Karpas-422 (cell line): ENCODE measurements around the gene SLC23A2. TPM values are rescaled to one million over a fixed set of nuclear protein-coding genes. Genes with fewer than 3 reads are reported as not detected.

ENCODE experiments used
- DNase-seq: peaks from one replicate; pipeline ENCODE4 v3.0.0-alpha.2; 2015
- H2AFZ ChIP-seq: fragments of 200-600 bp; sonication (generic); 2 replicates; pipeline ENCODE4 v1.6.1; 2014; ENCODE audit warnings: antibody characterized with exemption, low read length, mixed read lengths
- H3K27ac ChIP-seq: fragments of 200-600 bp; sonication (generic); 2 replicates; pipeline ENCODE4 v1.5.1; 2014; ENCODE audit warnings: mild to moderate bottlenecking, low read length, moderate library complexity
- H3K27me3 ChIP-seq: fragments of 200-600 bp; sonication (generic); 2 replicates; pipeline ENCODE4 v1.6.1; 2014; ENCODE audit warnings: low read length, mixed read lengths
- H3K36me3 ChIP-seq: fragments of 200-600 bp; sonication (generic); 2 replicates; pipeline ENCODE4 v1.6.1; 2014; ENCODE audit warnings: low read length, mixed read lengths; ENCODE audit not compliant: insufficient read depth
- H3K4me1 ChIP-seq: fragments of 200-600 bp; sonication (generic); 2 replicates; pipeline ENCODE4 v1.6.1; 2014; ENCODE audit warnings: mild to moderate bottlenecking, low read length, mixed read lengths
- H3K4me2 ChIP-seq: fragments of 200-600 bp; sonication (generic); 2 replicates; pipeline ENCODE4 v1.6.1; 2014; ENCODE audit warnings: low read length, low read depth, mild to moderate bottlenecking; ENCODE audit not compliant: poor library complexity, severe bottlenecking
- H3K4me3 ChIP-seq: fragments of 200-600 bp; sonication (generic); 2 replicates; pipeline ENCODE4 v1.5.1; 2014; ENCODE audit warnings: mild to moderate bottlenecking, antibody characterized with exemption, low read length, mixed read lengths
- H3K79me2 ChIP-seq: fragments of 200-600 bp; sonication (generic); 2 replicates; pipeline ENCODE4 v1.6.1; 2014; ENCODE audit warnings: mild to moderate bottlenecking, low read length, mixed read lengths
- H3K9ac ChIP-seq: fragments of 200-600 bp; sonication (generic); 2 replicates; pipeline ENCODE4 v1.6.0; 2014; ENCODE audit warnings: low read length
- H3K9me2 ChIP-seq: fragments of 200-600 bp; sonication (generic), shearing (Covaris generic); replicated peaks from 2 replicates; pipeline ENCODE4 v1.6.0; 2014; ENCODE audit warnings: mild to moderate bottlenecking, low read length, moderate library complexity; ENCODE audit not compliant: insufficient read depth
- H3K9me3 ChIP-seq: fragments of 300-700, 200-600 bp; sonication (generic); 2 replicates; pipeline ENCODE4 v1.6.1; 2014; ENCODE audit warnings: low read length, mixed read lengths
- H4K20me1 ChIP-seq: fragments of 200-600 bp; sonication (generic); 2 replicates; pipeline ENCODE4 v1.6.1; 2014; ENCODE audit warnings: mild to moderate bottlenecking, antibody characterized with exemption, low read length, low read depth; ENCODE audit not compliant: insufficient read depth
- total RNA-seq: library from RNA; depleted of rRNA; stranded (reverse); fragments of >200 nt; shearing (Covaris generic); gene quantifications from 2 replicates; pipeline ENCODE4 v1.2.3, GENCODE V29; 2014; ENCODE audit warnings: low replicate concordance

SLC23A2 gene
- total RNA-seq, 1 experiment from 2014 or later, result 49.2 TPM

DNA sequence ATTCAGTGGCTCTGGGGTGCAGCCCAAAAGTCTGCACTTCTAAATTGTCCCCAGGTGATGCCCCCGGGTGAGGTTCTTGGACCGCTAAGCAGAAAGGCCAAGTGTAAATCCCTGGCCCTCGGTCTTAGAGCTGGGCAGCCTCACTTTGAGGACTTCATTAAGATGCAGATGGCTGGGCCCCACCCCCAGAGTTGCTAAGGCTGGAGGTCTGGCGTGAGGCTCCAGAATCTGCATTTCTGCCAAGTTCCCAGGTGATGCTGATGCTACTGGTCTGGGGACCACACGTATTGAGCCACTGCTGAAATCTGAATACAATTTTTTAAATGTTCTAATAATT, 735 bp upstream of the SLC23A2 start:
- no peaks in the 10 kb centered on the region for H3K27me3 ChIP-seq
- no peak overlapping the region for H3K27ac ChIP-seq
- H2AFZ ChIP-seq, result peak overlapping the region; percentile 78
- H3K36me3 ChIP-seq, result no peaks in the 10 kb centered on the region
- peaks cover 45% of the 10 kb centered on the region for H3K4me1 ChIP-seq
- no peaks in the 10 kb centered on the region for H3K9me3 ChIP-seq
- peak overlapping the region; percentile 73 for H3K4me2 ChIP-seq
- peaks cover 39% of the 10 kb centered on the region for H3K79me2 ChIP-seq
- H3K9ac ChIP-seq, result peak overlapping the region; percentile 73
- DNase-seq, result no peak
- H3K4me3 ChIP-seq, result peak overlapping the region; percentile 70
- H4K20me1 ChIP-seq, result peaks cover 29% of the 10 kb centered on the region; the same call in 1 of the 2 replicates
- H3K9me2 ChIP-seq, result no peaks in the 10 kb centered on the region

DNA sequence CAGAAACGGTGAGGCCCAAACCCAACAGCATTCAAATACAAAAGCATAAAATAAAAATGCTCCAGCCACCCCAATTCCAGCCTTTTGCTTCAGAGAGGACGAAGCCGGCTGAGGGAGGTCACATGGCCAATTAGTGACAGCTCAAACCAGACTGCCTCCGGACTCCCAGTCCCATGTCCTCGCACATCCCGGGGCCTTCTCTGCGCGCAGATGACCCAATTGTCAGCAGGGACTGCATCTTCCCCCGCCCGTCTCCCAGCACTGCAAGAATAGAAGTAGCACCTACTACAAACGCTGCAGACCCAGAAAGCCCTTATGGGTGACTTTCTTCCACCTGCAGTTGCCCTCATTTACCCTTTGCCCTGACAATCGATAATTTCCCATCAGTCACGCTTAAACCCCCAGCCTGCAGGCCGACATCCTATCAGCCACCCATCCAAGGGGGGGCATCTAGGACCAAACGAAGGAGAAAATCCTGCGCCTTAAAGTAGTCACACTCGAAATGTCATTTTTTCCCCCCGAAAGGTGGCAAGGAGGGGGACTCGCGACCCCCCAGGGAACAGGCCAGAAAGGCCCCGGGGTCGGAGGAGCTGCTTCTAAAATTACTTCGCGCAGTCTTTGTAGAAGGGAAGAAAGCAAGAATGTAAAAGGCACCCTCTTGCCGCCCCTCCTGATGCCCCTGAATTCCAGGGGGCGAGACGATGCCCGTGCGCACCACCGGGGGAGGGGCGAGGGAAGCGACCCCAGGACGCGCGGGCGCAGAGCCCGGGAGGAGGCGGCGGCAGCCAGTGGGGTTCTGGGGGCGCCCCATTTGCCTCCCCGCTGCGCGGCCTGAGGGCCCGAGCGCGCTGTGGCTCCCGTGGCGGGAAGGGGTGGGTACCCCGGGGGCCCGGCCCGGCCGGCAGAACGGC, 792 bp downstream of the SLC23A2 start:
- H3K4me1 ChIP-seq, result peaks cover 59% of the 10 kb centered on the region
- peak overlapping the region; percentile 79 for H3K27ac ChIP-seq
- no peaks in the 10 kb centered on the region for H3K9me3 ChIP-seq
- no peaks in the 10 kb centered on the region for H3K9me2 ChIP-seq
- H3K79me2 ChIP-seq, result peaks cover 53% of the 10 kb centered on the region
- no peak for DNase-seq
- peak overlapping the region; percentile 86 for H3K9ac ChIP-seq
- H3K4me2 ChIP-seq, result peak overlapping the region; percentile 97
- peaks cover 33% of the 10 kb centered on the region; the same call in 1 of the 2 replicates for H4K20me1 ChIP-seq
- H3K36me3 ChIP-seq, result no peaks in the 10 kb centered on the region
- H2AFZ ChIP-seq, result no peak overlapping the region
- peak overlapping the region; percentile 87 for H3K4me3 ChIP-seq
- H3K27me3 ChIP-seq, result no peaks in the 10 kb centered on the region

DNA sequence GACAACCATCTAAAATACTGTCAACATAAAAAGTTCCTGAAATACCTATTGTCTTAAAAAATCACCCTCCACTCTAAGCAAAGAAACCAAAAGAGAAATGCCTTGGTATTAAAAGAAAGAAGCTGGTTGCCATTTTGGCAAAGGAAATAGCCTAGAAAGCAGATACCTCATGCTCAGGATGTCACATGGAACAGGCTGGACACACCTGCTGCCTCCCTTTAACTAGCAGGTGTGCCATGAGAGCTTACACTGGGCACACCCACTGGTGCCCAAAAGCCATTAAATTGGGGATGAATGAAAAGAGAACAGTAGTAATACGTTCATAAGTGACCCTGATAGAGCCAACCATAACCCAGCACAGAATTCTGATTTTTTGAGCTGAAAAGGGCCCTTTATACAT, 1.5 kb downstream of the SLC23A2 start:
- Histone ChIP-seq H2AFZ (no peak overlapping the region), H3K4me3 (peak overlapping the region; percentile 87), H3K9me2 (no peaks in the 10 kb centered on the region), H3K36me3 (no peaks in the 10 kb centered on the region), H3K9me3 (no peaks in the 10 kb centered on the region), H3K4me1 (peaks cover 66% of the 10 kb centered on the region), H3K4me2 (peak overlapping the region; percentile 97), H3K27me3 (no peaks in the 10 kb centered on the region), H4K20me1 (peaks cover 36% of the 10 kb centered on the region; the same call in 1 of the 2 replicates), H3K9ac (peak overlapping the region; percentile 86), H3K27ac (peak overlapping the region; percentile 79), H3K79me2 (peaks cover 60% of the 10 kb centered on the region)
- DNase-seq, result no peak

DNA sequence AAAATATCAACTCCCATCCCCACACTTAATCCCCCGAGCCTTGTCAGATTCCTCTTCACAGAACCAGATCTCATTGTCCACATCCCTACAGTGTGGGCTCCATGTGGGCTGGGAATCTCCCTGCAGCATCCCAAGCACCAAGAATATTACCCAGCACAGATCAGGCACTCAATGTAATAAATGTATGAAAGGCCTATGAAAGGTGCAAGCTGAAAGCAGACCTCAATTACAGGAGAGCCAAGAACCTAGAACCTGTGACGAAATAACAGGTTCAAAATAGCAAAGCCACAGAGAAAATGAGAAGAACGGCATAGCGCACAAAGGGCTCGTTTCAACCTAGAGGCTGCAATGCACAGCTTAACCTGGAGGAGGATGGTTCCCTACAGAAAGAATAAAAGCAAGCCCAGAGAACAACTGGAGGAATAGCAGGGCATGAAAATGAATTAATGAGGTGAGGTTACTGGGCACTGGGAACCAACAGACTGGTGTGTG, 3.1 kb downstream of the SLC23A2 start:
- H3K27ac ChIP-seq, result peak overlapping the region; percentile 79
- peaks cover 36% of the 10 kb centered on the region; the same call in 1 of the 2 replicates for H4K20me1 ChIP-seq
- peak overlapping the region; percentile 35 for H3K9ac ChIP-seq
- no peaks in the 10 kb centered on the region for H3K27me3 ChIP-seq
- DNase-seq, result peak; percentile 59
- no peak overlapping the region for H2AFZ ChIP-seq
- H3K4me2 ChIP-seq, result peak overlapping the region; percentile 43
- no peaks in the 10 kb centered on the region for H3K9me2 ChIP-seq
- H3K4me1 ChIP-seq, result peaks cover 82% of the 10 kb centered on the region
- peak overlapping the region; percentile 15; the same call in 1 of the 2 replicates for H3K4me3 ChIP-seq
- peaks cover 76% of the 10 kb centered on the region for H3K79me2 ChIP-seq
- H3K9me3 ChIP-seq, result no peaks in the 10 kb centered on the region
- H3K36me3 ChIP-seq, result no peaks in the 10 kb centered on the region

DNA sequence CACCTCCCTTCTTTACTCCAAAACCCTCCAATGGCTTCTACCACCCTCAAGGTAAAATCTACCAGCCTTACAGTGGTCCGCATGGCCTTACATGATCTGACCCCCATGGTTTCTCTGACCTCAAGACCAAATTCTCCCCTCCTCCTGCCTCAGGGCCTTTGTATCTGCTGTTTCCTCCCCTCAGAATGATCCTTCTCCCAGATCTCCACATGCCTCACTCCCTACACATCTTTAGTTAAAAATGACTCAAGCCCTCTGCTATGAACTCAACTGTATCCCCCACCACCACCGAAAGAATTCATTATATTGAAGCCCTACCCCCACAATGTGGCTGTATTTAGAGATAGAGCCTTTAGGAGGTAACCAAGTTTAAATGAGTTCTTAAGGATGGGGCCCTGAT, 4.1 kb downstream of the SLC23A2 start:
- no peak overlapping the region for H2AFZ ChIP-seq
- peak overlapping the region; percentile 7 for H3K4me2 ChIP-seq
- peaks cover 86% of the 10 kb centered on the region for H3K79me2 ChIP-seq
- H3K4me1 ChIP-seq, result peaks cover 90% of the 10 kb centered on the region
- no peak overlapping the region for H3K4me3 ChIP-seq
- no peak for DNase-seq
- H3K36me3 ChIP-seq, result no peaks in the 10 kb centered on the region
- no peaks in the 10 kb centered on the region for H3K27me3 ChIP-seq
- H3K9me2 ChIP-seq, result no peaks in the 10 kb centered on the region
- no peaks in the 10 kb centered on the region for H3K9me3 ChIP-seq
- peaks cover 36% of the 10 kb centered on the region; the same call in 1 of the 2 replicates for H4K20me1 ChIP-seq
- no peak overlapping the region for H3K9ac ChIP-seq
- H3K27ac ChIP-seq, result peak overlapping the region; percentile 79

DNA sequence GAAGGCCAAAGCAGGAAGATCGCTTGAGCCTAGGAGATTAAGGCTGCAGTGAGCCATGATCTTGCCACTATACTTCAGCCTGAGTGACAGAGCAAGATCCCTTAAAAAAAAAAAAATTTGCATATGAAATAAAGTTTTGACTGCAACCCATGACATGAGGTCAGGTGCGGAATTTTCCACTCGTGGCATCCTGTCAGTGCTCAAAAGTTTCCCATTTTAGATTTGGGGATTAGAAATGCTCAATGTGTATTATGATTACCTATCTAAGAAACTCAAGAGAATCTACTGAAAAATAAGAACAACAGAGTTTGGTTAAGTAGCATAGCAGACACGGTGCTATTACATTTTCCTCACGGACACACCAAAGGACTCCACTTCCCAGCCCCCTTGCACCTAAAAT, 11.7 kb downstream of the SLC23A2 start:
- Histone ChIP-seq H3K4me2 (peak overlapping the region; percentile 71), H3K9me2 (no peaks in the 10 kb centered on the region), H3K36me3 (no peaks in the 10 kb centered on the region; the same call in 1 of the 2 replicates), H3K27ac (peak overlapping the region; percentile 96), H2AFZ (no peak overlapping the region), H3K27me3 (no peaks in the 10 kb centered on the region), H4K20me1 (no peaks in the 10 kb centered on the region), H3K4me1 (peaks cover 100% of the 10 kb centered on the region), H3K4me3 (peak overlapping the region; percentile 44), H3K79me2 (peaks cover 76% of the 10 kb centered on the region), H3K9me3 (no peaks in the 10 kb centered on the region), H3K9ac (peak overlapping the region; percentile 51)
- peak; percentile 95 for DNase-seq

DNA sequence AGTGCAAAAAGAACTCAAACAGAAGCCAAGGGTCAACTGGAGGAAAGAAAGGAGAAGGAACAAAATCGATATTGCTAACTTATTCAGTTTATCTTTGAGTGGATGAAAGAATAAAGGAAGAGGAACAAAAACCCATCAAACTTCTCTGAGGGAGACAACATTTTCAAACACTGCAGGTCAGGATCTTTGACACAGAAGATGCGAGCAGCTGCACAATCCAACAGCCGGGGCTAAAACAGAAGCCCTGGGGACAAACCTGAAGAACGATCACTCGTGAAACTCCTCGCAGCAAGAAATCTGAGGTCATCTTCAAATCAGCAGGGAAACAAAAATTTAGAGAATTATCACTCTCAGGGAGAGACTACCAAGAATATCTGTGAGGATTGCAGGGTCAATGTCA, 14.2 kb downstream of the SLC23A2 start:
- peaks cover 95% of the 10 kb centered on the region for H3K4me1 ChIP-seq
- peak overlapping the region; percentile 71 for H3K4me2 ChIP-seq
- no peaks in the 10 kb centered on the region for H3K27me3 ChIP-seq
- no peaks in the 10 kb centered on the region for H3K9me2 ChIP-seq
- no peak overlapping the region for H2AFZ ChIP-seq
- H3K9ac ChIP-seq, result peak overlapping the region; percentile 66
- DNase-seq, result peak; percentile 62
- H3K9me3 ChIP-seq, result no peaks in the 10 kb centered on the region
- H3K4me3 ChIP-seq, result peak overlapping the region; percentile 54
- peak overlapping the region; percentile 96 for H3K27ac ChIP-seq
- no peaks in the 10 kb centered on the region; the same call in 1 of the 2 replicates for H3K36me3 ChIP-seq
- peaks cover 73% of the 10 kb centered on the region for H3K79me2 ChIP-seq
- H4K20me1 ChIP-seq, result 0 out of 2 replicates have a peak, but pooled peaks cover 3% of the 10 kb centered on the region

DNA sequence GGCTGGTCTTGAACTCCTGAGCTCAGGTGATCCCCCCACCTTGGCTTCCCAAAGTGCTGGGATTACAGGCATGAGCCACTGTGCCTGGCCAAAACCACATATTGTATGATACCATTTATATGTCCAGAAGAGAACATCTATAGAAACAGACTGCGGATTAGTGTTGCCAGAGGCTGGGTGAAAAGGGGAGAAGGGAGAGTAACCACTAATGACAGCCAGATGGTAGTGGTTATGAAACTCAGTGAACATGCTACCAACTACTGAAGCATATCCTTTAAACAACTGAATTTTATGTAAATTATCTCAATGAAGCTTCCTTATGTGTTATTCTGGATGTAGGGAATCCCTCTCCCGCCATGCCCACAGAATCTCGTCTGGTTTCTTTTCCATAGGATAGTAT, 15.7 kb downstream of the SLC23A2 start:
- Histone ChIP-seq H3K27ac (peak overlapping the region; percentile 96), H4K20me1 (0 out of 2 replicates have a peak, but pooled peaks cover 3% of the 10 kb centered on the region), H3K4me1 (peaks cover 95% of the 10 kb centered on the region)

More for the DNA sequence above, 15.7 kb downstream of the SLC23A2 start:
- Histone ChIP-seq H3K9me3 (no peaks in the 10 kb centered on the region), H3K27me3 (no peaks in the 10 kb centered on the region), H3K4me3 (peak overlapping the region; percentile 3; the same call in 1 of the 2 replicates), H3K9ac (peak overlapping the region; percentile 23; the same call in 1 of the 2 replicates), H3K79me2 (peaks cover 75% of the 10 kb centered on the region), H3K4me2 (peak overlapping the region; percentile 71), H3K9me2 (no peaks in the 10 kb centered on the region), H3K36me3 (no peaks in the 10 kb centered on the region; the same call in 1 of the 2 replicates), H2AFZ (no peak overlapping the region)
- DNase-seq, result no peak
